HEK293T (cell line): ENCODE data around the gene PPFIBP1.

Experiments
- ARNT ChIP-seq: fragments of 450-650 bp; IDR thresholded peaks from 2 replicates; pipeline ENCODE4 v1.6.1; 2017; ENCODE audit warnings: mild to moderate bottlenecking
- BHLHE40 ChIP-seq: fragments of 450-650 bp; IDR thresholded peaks from 2 replicates; pipeline ENCODE4 v1.6.1; 2016; ENCODE audit warnings: mild to moderate bottlenecking, moderate library complexity, borderline replicate concordance
- FOXA1 ChIP-seq: fragments of 450-650 bp; IDR thresholded peaks from 2 replicates; pipeline ENCODE4 v1.6.1; 2016; ENCODE audit warnings: mild to moderate bottlenecking
- FOXK2 ChIP-seq: fragments of 450-650 bp; IDR thresholded peaks from 2 replicates; pipeline ENCODE4 v1.6.1; 2016; ENCODE audit warnings: mild to moderate bottlenecking
- FOXM1 ChIP-seq: fragments of 450-650 bp; IDR thresholded peaks from 2 replicates; pipeline ENCODE4 v1.6.1; 2017; ENCODE audit warnings: mild to moderate bottlenecking, borderline replicate concordance
- HDGF ChIP-seq: fragments of 450-650 bp; IDR thresholded peaks from 2 replicates; pipeline ENCODE4 v1.6.1; 2017; ENCODE audit warnings: antibody characterized with exemption, borderline replicate concordance
- LEF1 ChIP-seq: fragments of 450-650 bp; IDR thresholded peaks from 2 replicates; pipeline ENCODE4 v1.6.1; 2017; ENCODE audit warnings: mild to moderate bottlenecking, borderline replicate concordance
- PKNOX1 ChIP-seq: fragments of 450-650 bp; IDR thresholded peaks from 2 replicates; pipeline ENCODE4 v1.6.1; 2016
- SP1 ChIP-seq: fragments of 450-650 bp; IDR thresholded peaks from 2 replicates; pipeline ENCODE4 v1.6.1; 2017
- TARDBP ChIP-seq: fragments of 450-650 bp; IDR thresholded peaks from 2 replicates; pipeline ENCODE4 v1.6.1; 2016
- ZNF384 ChIP-seq: fragments of 450-650 bp; IDR thresholded peaks from 2 replicates; pipeline ENCODE4 v1.6.1; 2016

- no peak for TF ChIP-seq SP1
- TF ChIP-seq BHLHE40: no peak
- no peak for TF ChIP-seq FOXA1
- no peak for TF ChIP-seq ZNF384
- no peak for TF ChIP-seq PKNOX1
- no peak for TF ChIP-seq FOXM1
- no peak for TF ChIP-seq TARDBP
- no peak for TF ChIP-seq HDGF
- TF ChIP-seq LEF1: no peak
- TF ChIP-seq FOXK2: no peak
- TF ChIP-seq ARNT: no peak
Observed at GRCh38 chr12:27516625-27517024, 7.4 kb upstream of the PPFIBP1 start.
